Pancreas (tissue), 10 donors: ENCODE results near the gene INSYN1. TPM values are rescaled to one million over a fixed set of nuclear protein-coding genes. Genes with fewer than 3 reads are reported as not detected.

ENCODE experiments used
- ATAC-seq, 4 donors: fragments of 200-7000 bp; cut with Tn5 transposase; one replicate each; pipeline versions ENCODE4 v1.8.0 to v1.9.1; 2020; ENCODE audit warnings: mild to moderate bottlenecking in 4 of 4, moderate library complexity in 4 of 4
- DNase-seq, 6 donors: peaks; one replicate each; pipeline ENCODE4 v3.0.0-alpha.2; 2020
- FAIRE-seq: peaks from 2 replicates; lab custom pipeline; 2012; peaks lifted over from hg19 to GRCh38; lab: Jason Lieb, UNC
- H3K27ac ChIP-seq, 4 donors: fragments of 200-600 bp; sonication (generic); 1 replicate in 3 of 4; 2 replicates in 1 of 4; pipeline versions ENCODE4 v1.5.0 to v1.8.0; 2020
- H3K27me3 ChIP-seq, 4 donors: fragments of 200-600 bp; one replicate each; pipeline ENCODE4 v1.8.0; 2021
- H3K36me3 ChIP-seq, 3 donors: fragments of 200-600 bp; sonication (generic) in 1 of 3; one replicate each; pipeline versions ENCODE4 v1.5.0 to v1.8.0; 2020 to 2021
- H3K4me1 ChIP-seq, 3 donors: fragments of 200-600 bp; one replicate each; pipeline ENCODE4 v1.8.0; 2021
- H3K4me3 ChIP-seq, 4 donors: fragments of 200-600 bp; sonication (generic) in 2 of 4; one replicate each; pipeline versions ENCODE4 v1.5.0 to v1.8.0; 2020 to 2021
- H3K9me3 ChIP-seq, 4 donors: fragments of 200-600 bp; one replicate each; pipeline ENCODE4 v1.8.0; 2021
- CTCF ChIP-seq, 4 donors: fragments of 200-600 bp; sonication (generic) in 3 of 4; IDR thresholded peaks; one replicate each; pipeline versions ENCODE4 v1.5.0 to v1.8.0; 2021; ENCODE audit warnings: antibody characterized with exemption in 4 of 4
- WGBS, 2 donors: extraction: QIAGEN DNeasy Blood & Tissue Kit; methylation state at CpG; one replicate each; pipeline ENCODE4 v1.1.7; 2013; 5-methylcytosine and 5-hydroxymethylcytosine counted together
- intact Hi-C, 3 donors: fragments of 100-400 bp; cut with DNase I; formaldehyde crosslinking; loops; one replicate each; pipeline versions ENCODE4 v1.11.1 to v1.14.2; 2022
- polyA plus RNA-seq, 2 donors: library from polyadenylated mRNA; stranded (reverse); fragments of 200-250 nt; gene quantifications; one replicate each; pipeline ENCODE4 v1.2.3, GENCODE V29; 2013
- total RNA-seq, 6 donors: library from RNA; stranded (reverse); fragmentation: NEBNext Ultra II Directional in 4 of 6; extraction: Animal tissue kit (Norgen Biotek cat#: 25700) in 4 of 6; gene quantifications; one replicate each; pipeline versions ENCODE4 v1.2.1 to v1.2.4, GENCODE V29; 2021 to 2023
- donor health status: healthy with polysubstance abuse.
- donor health status: DM: no; HTN: no; CAD: no; lungs with moderate emphysema.
- donor health status: DM: no; HTN: no; CAD: no.
- donor health status: control.
- donor health status: control.
- donor health status: Bipolar disorder and iron deficiency.
- donor health status: DM: yes; HTN: yes; CAD: no.
- donor health status: DM: no; HTN: no; CAD: no.
- donor health status: DM: no; HTN: no; CAD: no.
- donor health status: DM: yes; HTN: yes; CAD: no.

The INSYN1 gene
- total and polyA plus RNA-seq, 8 donors: 0.42 to 28.2 (median 1.7) TPM

GRCh38 chr15:73771385-73772045 is 18.4 kb upstream of the INSYN1 start:
- H3K4me1 ChIP-seq: no peaks in the 10 kb centered on the region
- intact Hi-C loops: no loop called here
- no peak overlapping the region for H3K27ac ChIP-seq
- no peaks in the 10 kb centered on the region for H3K9me3 ChIP-seq
- WGBS, 2 donors: 62 to 64% methylated on average over 12 of the region's 12 CpGs
- DNase-seq (no peak), FAIRE-seq (no peak), ATAC-seq (no peak)
- no peak for TF ChIP-seq CTCF (IDR thresholded peaks at IDR 0.05)
- H3K36me3 ChIP-seq: no peaks in the 10 kb centered on the region
- no peak overlapping the region for H3K4me3 ChIP-seq
- H3K27me3 ChIP-seq: no peaks in the 10 kb centered on the region

- no peak for TF ChIP-seq CTCF (IDR thresholded peaks at IDR 0.05)
- Histone ChIP-seq H3K36me3 (no peaks in the 10 kb centered on the region), H3K27ac (no peak overlapping the region), H3K4me1 (no peaks in the 10 kb centered on the region), H3K27me3 (no peaks in the 10 kb centered on the region), H3K9me3 (no peaks in the 10 kb centered on the region), H3K4me3 (no peak overlapping the region)
- no peak for FAIRE-seq
- ATAC-seq: no peak
- 58% methylated on average over 1 of the region's 1 CpG for WGBS, 2 donors
- intact Hi-C loops: no loop called here
- no peak for DNase-seq
Measured at GRCh38 chr15:73770050-73770449, 16.9 kb upstream of the INSYN1 start.

- FAIRE-seq (no peak), DNase-seq (no peak), ATAC-seq (no peak)
- Histone ChIP-seq H3K27me3 (no peaks in the 10 kb centered on the region), H3K36me3 (no peaks in the 10 kb centered on the region), H3K4me1 (no peaks in the 10 kb centered on the region), H3K9me3 (no peaks in the 10 kb centered on the region), H3K27ac (no peak overlapping the region), H3K4me3 (no peak overlapping the region)
- intact Hi-C loops: no loop called here
- 51 to 59% methylated on average over 9 of the region's 9 CpGs for WGBS, 2 donors
- TF ChIP-seq CTCF (IDR thresholded peaks at IDR 0.05): no peak
Measured at GRCh38 chr15:73767806-73768501, 14.8 kb upstream of the INSYN1 start.

- no peak overlapping the region for H3K27ac ChIP-seq
- H3K9me3 ChIP-seq: no peaks in the 10 kb centered on the region
- no peak overlapping the region for H3K4me3 ChIP-seq
- no peaks in the 10 kb centered on the region for H3K27me3 ChIP-seq
- FAIRE-seq (no peak), ATAC-seq (no peak), DNase-seq (no peak)
- no peak for TF ChIP-seq CTCF (IDR thresholded peaks at IDR 0.05)
- 77 to 85% methylated on average over 1 of the region's 1 CpG for WGBS, 2 donors
- no peaks in the 10 kb centered on the region for H3K4me1 ChIP-seq
- intact Hi-C loops: no loop called here
- no peaks in the 10 kb centered on the region for H3K36me3 ChIP-seq
Measured at GRCh38 chr15:73766598-73766997, 13.4 kb upstream of the INSYN1 start.

- Histone ChIP-seq H3K27ac (no peak overlapping the region), H3K4me3 (no peak overlapping the region), H3K36me3 (no peaks in the 10 kb centered on the region), H3K4me1 (no peaks in the 10 kb centered on the region), H3K9me3 (no peaks in the 10 kb centered on the region), H3K27me3 (no peaks in the 10 kb centered on the region)
- DNase-seq (no peak), ATAC-seq (no peak), FAIRE-seq (no peak)
- intact Hi-C loops: no loop called here
- WGBS, 2 donors: 76 to 86% methylated on average over 1 of the region's 1 CpG
- TF ChIP-seq CTCF (IDR thresholded peaks at IDR 0.05): no peak
Measured at GRCh38 chr15:73765778-73766177, 12.6 kb upstream of the INSYN1 start.
